GM12874 (cell line): ENCODE data around the gene SUSD1.

ENCODE experiments used
- TF ChIP-seq, protein P1 (sequence below): IDR thresholded peaks from 2 replicates; pipeline ENCODE4 v1.5.1; 2011; ENCODE audit warnings: low read depth, mild to moderate bottlenecking, control low read depth, low read length, moderate library complexity; ENCODE audit not compliant: insufficient read depth

The SUSD1 gene

DNA sequence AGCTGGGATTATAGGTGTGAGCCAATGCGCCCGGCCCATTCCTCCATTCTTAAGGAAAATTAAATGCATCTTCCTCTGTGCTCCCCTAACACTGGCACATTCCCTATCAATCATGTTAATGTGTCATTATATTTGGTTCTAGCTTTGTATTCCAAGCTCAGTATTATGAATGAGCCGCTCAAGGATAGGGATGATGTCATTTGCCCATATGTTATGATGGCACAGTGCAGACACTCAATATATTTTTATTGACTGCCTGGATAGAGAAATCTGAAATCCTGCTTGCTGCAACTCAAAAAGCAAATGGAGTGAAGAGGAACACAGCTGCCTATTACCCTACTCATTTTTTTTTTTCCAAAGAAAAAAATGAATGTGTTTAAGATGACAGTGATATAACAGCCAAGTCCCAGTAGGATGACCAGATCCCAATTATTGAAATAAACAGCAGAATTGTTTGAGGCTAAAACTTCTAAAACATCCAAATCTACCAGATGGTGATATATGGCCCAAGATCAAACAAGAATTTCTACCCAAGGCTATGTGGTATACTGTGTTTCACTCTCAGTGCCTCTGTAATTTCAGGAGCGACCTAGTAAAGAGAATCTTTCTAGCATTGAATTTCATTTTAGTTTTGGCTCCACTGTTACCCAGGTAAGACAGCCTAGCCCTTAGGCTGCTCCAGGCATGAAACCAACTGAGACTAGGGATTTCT lies 16.3 kb downstream of the SUSD1 start:
- TF ChIP-seq, protein P1, sequence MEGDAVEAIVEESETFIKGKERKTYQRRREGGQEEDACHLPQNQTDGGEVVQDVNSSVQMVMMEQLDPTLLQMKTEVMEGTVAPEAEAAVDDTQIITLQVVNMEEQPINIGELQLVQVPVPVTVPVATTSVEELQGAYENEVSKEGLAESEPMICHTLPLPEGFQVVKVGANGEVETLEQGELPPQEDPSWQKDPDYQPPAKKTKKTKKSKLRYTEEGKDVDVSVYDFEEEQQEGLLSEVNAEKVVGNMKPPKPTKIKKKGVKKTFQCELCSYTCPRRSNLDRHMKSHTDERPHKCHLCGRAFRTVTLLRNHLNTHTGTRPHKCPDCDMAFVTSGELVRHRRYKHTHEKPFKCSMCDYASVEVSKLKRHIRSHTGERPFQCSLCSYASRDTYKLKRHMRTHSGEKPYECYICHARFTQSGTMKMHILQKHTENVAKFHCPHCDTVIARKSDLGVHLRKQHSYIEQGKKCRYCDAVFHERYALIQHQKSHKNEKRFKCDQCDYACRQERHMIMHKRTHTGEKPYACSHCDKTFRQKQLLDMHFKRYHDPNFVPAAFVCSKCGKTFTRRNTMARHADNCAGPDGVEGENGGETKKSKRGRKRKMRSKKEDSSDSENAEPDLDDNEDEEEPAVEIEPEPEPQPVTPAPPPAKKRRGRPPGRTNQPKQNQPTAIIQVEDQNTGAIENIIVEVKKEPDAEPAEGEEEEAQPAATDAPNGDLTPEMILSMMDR, result no peak

DNA sequence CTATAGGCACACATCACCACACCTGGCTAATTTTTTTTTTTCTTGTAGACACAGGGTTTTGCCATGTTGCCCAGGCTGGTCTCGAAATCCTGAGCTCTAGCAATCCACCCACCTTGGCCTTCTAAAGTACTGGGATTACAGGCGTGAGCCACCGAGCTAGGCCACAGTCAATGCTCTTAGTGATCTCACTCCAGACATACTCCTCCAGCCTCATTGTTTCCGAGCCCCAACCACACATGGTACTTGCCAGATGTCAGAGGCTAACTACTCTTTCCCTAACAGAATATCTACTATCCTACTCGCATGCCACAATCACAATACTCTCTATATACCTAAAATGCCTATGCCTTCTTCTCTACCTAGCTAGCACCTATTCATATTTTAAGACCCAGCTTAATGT lies 17.1 kb downstream of the SUSD1 start:
- TF ChIP-seq, protein P1, result no peak

GRCh38 chr9:112157087-112157486 lies 18.0 kb downstream of the SUSD1 start:
- TF ChIP-seq, protein P1, result no peak

DNA sequence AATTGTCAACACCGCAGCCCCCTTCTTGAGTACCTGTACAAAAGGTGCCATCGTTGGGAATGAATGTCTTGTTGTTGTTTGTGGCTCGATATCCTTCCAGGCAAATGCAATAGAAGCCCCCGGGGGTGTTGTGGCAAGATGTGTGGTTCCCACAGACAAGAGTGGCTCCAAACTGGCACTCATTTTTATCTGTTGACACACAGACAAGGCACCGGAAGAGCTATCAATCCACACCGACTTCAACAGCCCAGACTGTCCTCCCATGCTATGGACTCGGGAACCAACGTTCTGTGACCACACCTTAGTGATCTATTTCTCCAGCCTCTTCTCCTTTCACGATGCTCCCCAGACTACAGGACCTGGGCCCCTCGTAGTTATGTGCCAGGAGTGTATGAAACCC lies 25.9 kb downstream of the SUSD1 start:
- TF ChIP-seq, protein P1, result no peak

GRCh38 chr9:112145886-112146285 lies 29.2 kb downstream of the SUSD1 start:
- TF ChIP-seq, protein P1, result no peak

- TF ChIP-seq, protein P1, result no peak
These were observed 30.3 kb downstream of the SUSD1 start for GRCh38 chr9:112144807-112145206.

DNA sequence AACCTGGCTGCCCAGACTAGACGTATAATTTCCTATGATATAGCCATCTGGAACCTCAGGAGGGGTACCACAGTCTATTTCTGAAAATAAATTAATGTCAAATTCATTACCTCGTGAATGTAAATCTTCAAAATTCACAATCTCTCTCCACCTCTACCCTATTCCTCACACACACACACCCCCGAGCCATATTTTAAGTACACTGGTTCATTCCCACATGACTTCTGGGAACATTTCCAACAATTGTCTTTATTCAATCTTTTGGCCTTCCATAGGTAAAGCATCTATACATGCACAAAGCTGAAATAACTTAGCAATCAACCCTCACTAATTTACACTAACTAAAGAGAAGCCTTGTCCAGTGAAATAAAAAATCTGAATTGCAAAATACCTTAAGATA lies 32.7 kb downstream of the SUSD1 start:
- TF ChIP-seq, protein P1, result no peak

DNA sequence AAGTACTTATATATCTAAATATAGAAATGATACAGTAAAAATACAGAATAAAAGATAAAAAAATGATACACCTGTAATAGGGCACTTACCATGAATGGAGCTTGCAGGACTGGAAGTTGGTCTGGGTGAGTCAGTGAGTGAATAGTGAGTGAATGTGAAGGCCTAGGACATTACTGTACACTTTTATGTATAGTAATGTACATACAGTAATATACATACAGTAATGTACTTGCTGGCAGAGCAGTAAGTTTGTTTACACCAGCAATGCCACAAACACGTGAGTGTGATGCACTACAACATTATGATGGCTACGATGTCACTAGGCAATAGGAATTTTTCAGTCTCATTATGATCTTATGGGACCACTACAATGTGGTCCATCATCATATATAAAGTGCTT lies 34.2 kb downstream of the SUSD1 start:
- TF ChIP-seq, protein P1, result no peak
